K562 (cell line): ENCODE results near the gene TFDP1. TPM values are rescaled to one million over a fixed set of nuclear protein-coding genes. Genes with fewer than 3 reads are reported as not detected.

Source experiments
- ATAC-seq: fragments of 200-7000 bp; cut with Tn5 transposase; 3 replicates; pipeline ENCODE4 v1.9.1; 2020; ENCODE audit warnings: moderate library complexity
- BruUV-seq: library from RNA; stranded (reverse); fragments of 400-500 nt; replicated peaks from 2 replicates; lab custom pipeline; 2021; lab: Mats Ljungman, UMichigan
- CTCF ChIA-PET: fragments of 300-600 bp; formaldehyde crosslinking; extraction: SDS; loops from one replicate; lab custom pipeline; 2021; ENCODE audit warnings: low intra/inter-chr PET ratio; lab: Yijun Ruan, JAX
- POLR2A ChIA-PET: fragments of 300-600, 350-650 bp; sonication (Branson Sonifier 250); formaldehyde crosslinking; extraction: SDS; loops from one replicate; lab custom pipeline; 2021; ENCODE audit warnings: antibody characterized with exemption, inconsistent platforms; lab: Yijun Ruan, JAX
- DNase-seq, 4 experiments: peaks; one replicate each; pipeline versions ENCODE4 v3.0.0 to v3.0.0-alpha.2; 2011 to 2018; ENCODE audit warnings: low spot score in 3 of 4, mixed read lengths in 3 of 4; ENCODE audit errors: extremely low read depth in 1 of 4
- FAIRE-seq: peaks from 2 replicates; lab custom pipeline; 2011; peaks lifted over from hg19 to GRCh38; lab: Jason Lieb, UNC
- H2AFZ ChIP-seq: 2 replicates; pipeline ENCODE4 v1.6.0; 2011; ENCODE audit warnings: low read depth, low read length, control low read depth, inconsistent platforms
- H3K27ac ChIP-seq: fragments of 200-600 bp; 3 replicates; pipeline ENCODE4 v1.8.0; 2011; ENCODE audit warnings: low read depth, mild to moderate bottlenecking, control low read depth, inconsistent platforms, low read length, moderate library complexity, mixed read lengths; ENCODE audit errors: extremely low read depth
- H3K27me3 ChIP-seq, 2 experiments: fragments of 300-600 bp in 1 of 2; 2 replicates in 1 of 2; 3 replicates in 1 of 2; pipeline versions ENCODE4 v1.6.0 to v1.8.0; 2011; ENCODE audit warnings: inconsistent platforms in 2 of 2, low read length in 2 of 2, mild to moderate bottlenecking in 1 of 2, mixed read lengths in 1 of 2, moderate library complexity in 1 of 2; ENCODE audit not compliant: control insufficient read depth in 2 of 2, insufficient read depth in 2 of 2
- H3K36me3 ChIP-seq: fragments of 300-600 bp; 3 replicates; pipeline ENCODE4 v1.8.0; 2011; ENCODE audit warnings: mild to moderate bottlenecking, low read length, inconsistent platforms; ENCODE audit not compliant: control insufficient read depth, insufficient read depth
- H3K4me1 ChIP-seq, 2 experiments: fragments of 200-600 bp in 1 of 2; replicated peaks in 1 of 2; 2 replicates in 1 of 2; 3 replicates in 1 of 2; pipeline versions ENCODE4 v1.5.1 to v1.8.0; 2011; ENCODE audit warnings: inconsistent platforms in 2 of 2, low read length in 2 of 2, mild to moderate bottlenecking in 1 of 2, mixed read lengths in 1 of 2, moderate library complexity in 1 of 2; ENCODE audit not compliant: control insufficient read depth in 2 of 2, insufficient read depth in 2 of 2
- H3K4me2 ChIP-seq: 2 replicates; pipeline ENCODE4 v1.6.1; 2011; ENCODE audit warnings: low read length, control low read depth, inconsistent platforms, mixed read lengths; ENCODE audit not compliant: insufficient read depth
- H3K4me3 ChIP-seq: fragments of 200-600 bp; sonication (generic), shearing (Covaris generic); 2 replicates; pipeline ENCODE4 v1.5.1; 2016; ENCODE audit warnings: control low read depth, inconsistent platforms
- H3K79me2 ChIP-seq: fragments of 200-600 bp; 3 replicates; pipeline ENCODE4 v1.8.0; 2011; ENCODE audit warnings: low read length, inconsistent platforms; ENCODE audit not compliant: control insufficient read depth, insufficient read depth
- H3K9ac ChIP-seq, 2 experiments: 2 replicates each; pipeline versions ENCODE4 v1.6.0 to v1.6.1; 2011; ENCODE audit warnings: low read depth in 2 of 2, low read length in 2 of 2, control low read depth in 1 of 2, inconsistent platforms in 1 of 2, mild to moderate bottlenecking in 1 of 2, mixed read lengths in 1 of 2; ENCODE audit not compliant: insufficient read depth in 1 of 2
- H3K9me1 ChIP-seq: one replicate; pipeline ENCODE4 v1.6.0; 2011; ENCODE audit warnings: inconsistent platforms, mild to moderate bottlenecking, low read length, moderate library complexity; ENCODE audit not compliant: control insufficient read depth, insufficient read depth
- H3K9me3 ChIP-seq: replicated peaks from 2 replicates; pipeline ENCODE4 v1.5.1; 2011; ENCODE audit warnings: low read depth, low read length, inconsistent platforms; ENCODE audit not compliant: control insufficient read depth, insufficient read depth
- H4K20me1 ChIP-seq: replicated peaks from 2 replicates; pipeline ENCODE4 v1.6.1; 2011; ENCODE audit warnings: low read length, inconsistent platforms, mixed read lengths; ENCODE audit not compliant: control insufficient read depth, insufficient read depth
- SIN3A ChIP-seq, 2 experiments: fragments of 150-350 bp in 1 of 2; IDR thresholded peaks; 2 replicates each; pipeline ENCODE4 v1.6.1; 2011 to 2016; ENCODE audit warnings: borderline replicate concordance in 2 of 2, low read depth in 2 of 2, low read length in 2 of 2, mild to moderate bottlenecking in 2 of 2, moderate library complexity in 2 of 2; ENCODE audit not compliant: control insufficient read depth in 1 of 2
- TEAD2 ChIP-seq: fragments of 450-650 bp; IDR thresholded peaks from 2 replicates; pipeline ENCODE4 v1.6.1; 2016; ENCODE audit warnings: missing genetic modification characterization, control low read depth, missing compliant biosample characterization
- ZBTB9 ChIP-seq: fragments of 450-650 bp; formaldehyde crosslinking; IDR thresholded peaks from 2 replicates; pipeline ENCODE4 v1.4.0; 2020; ENCODE audit warnings: mild to moderate bottlenecking, moderate library complexity
- ZKSCAN1 ChIP-seq: fragments of 150-350 bp; IDR thresholded peaks from 2 replicates; pipeline ENCODE4 v1.6.1; 2016; ENCODE audit warnings: low read depth, low read length
- WGBS: fragments of 100-300 bp; shearing (Covaris generic); methylation state at CpG from one replicate; pipeline ENCODE4 v1.1.6; 2016; ENCODE audit warnings: low coverage, mixed read lengths; ENCODE audit not compliant: insufficient coverage; ENCODE audit errors: missing lambda C conversion rate; 5-methylcytosine and 5-hydroxymethylcytosine counted together
- in situ Hi-C: fragments of 300-500 bp; cut with MboI; formaldehyde crosslinking; loops from 4 replicates; pipeline ENCODE4 v1.15.0; 2018; ENCODE audit warnings: inconsistent platforms, mixed read lengths
- intact Hi-C: fragments of 100-400 bp; cut with micrococcal nuclease; formaldehyde crosslinking; loops from 2 replicates; pipeline ENCODE4 v1.14.2; 2022
- polyA plus RNA-seq, 8 experiments: library from polyadenylated mRNA; depleted of rRNA in 4 of 8; stranded (reverse) in 5 of 8; unstranded in 3 of 8; fragments of >200 nt; fragmentation: Nextera tagmentation in 2 of 8; fragmentation: Illumina TruSeq in 1 of 8; extraction: Ambion mirVana in 2 of 8; extraction: Trizol in 1 of 8; gene quantifications; 2 replicates each; pipeline versions ENCODE4 v1.2.1 to v1.2.3, GENCODE V29; 2011 to 2014; ENCODE audit warnings: inconsistent platforms in 1 of 8, missing spikeins in 1 of 8
- total RNA-seq, 7 experiments: library from RNA; depleted of rRNA in 6 of 7; stranded (reverse); fragments of >200 nt in 6 of 7; fragmentation: Illumina TruSeq in 2 of 7; extraction: Trizol in 2 of 7; gene quantifications; 2 replicates each; pipeline versions ENCODE4 v1.2.1 to v1.2.3, GENCODE V29; 2011 to 2021; ENCODE audit warnings: low replicate concordance in 1 of 7
- TF ChIP-seq, protein P1 (sequence below): fragments of 250-450 bp; sonication (Bioruptor Pico); IDR thresholded peaks from 2 replicates; pipeline ENCODE4 v1.6.1; 2021; ENCODE audit warnings: mild to moderate bottlenecking

TFDP1 gene
- total and polyA plus RNA-seq, 9 of the 15 experiments (the other 6 are each of a cell fraction or from before 2014, with no cell fraction given): 33.8 to 145 (median 69.1) TPM

- in situ Hi-C loops: no loop called here
- Histone ChIP-seq H3K79me2 (peaks cover 14% of the 10 kb centered on the region; the same call in 2 of the 3 replicates), H3K9ac (no peak overlapping the region), H3K4me1 (peaks cover 0 to 35% of the 10 kb centered on the region in 2 experiments; a peak in 3 of 5 replicates), H3K4me3 (no peak overlapping the region), H4K20me1 (no peaks in the 10 kb centered on the region), H3K9me1 (no peaks in the 10 kb centered on the region), H3K27ac (no peak overlapping the region), H3K4me2 (no peak overlapping the region), H2AFZ (no peak overlapping the region), H3K36me3 (peaks cover 11% of the 10 kb centered on the region; the same call in 1 of the 3 replicates), H3K9me3 (no peaks in the 10 kb centered on the region; the same call in 1 of the 2 replicates), H3K27me3 (no peaks in the 10 kb centered on the region)
- WGBS: 89% methylated on average over 9 of the region's 10 CpGs
- intact Hi-C loops: no loop called here
- FAIRE-seq (no peak), ATAC-seq (no peak), DNase-seq (no peak)
- CTCF ChIA-PET: no interaction called here
- TF ChIP-seq ZKSCAN1 (no peak), SIN3A (IDR thresholded peaks at IDR 0.05; ENCODE audit: borderline replicate concordance in 2 of 2, control insufficient read depth in 1 of 2, low read depth in 2 of 2, low read length in 2 of 2) (no peak), ZBTB9 (CRISPR knock-in tag) (no peak), TEAD2 (tag) (no peak)
- TF ChIP-seq, protein P1, sequence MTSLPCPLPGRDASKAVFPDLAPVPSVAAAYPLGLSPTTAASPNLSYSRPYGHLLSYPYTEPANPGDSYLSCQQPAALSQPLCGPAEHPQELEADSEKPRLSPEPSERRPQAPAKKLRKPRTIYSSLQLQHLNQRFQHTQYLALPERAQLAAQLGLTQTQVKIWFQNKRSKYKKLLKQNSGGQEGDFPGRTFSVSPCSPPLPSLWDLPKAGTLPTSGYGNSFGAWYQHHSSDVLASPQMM (CRISPR knock-in tag): no peak
- no TSS peak for BruUV-seq
- POLR2A ChIA-PET: interaction anchor here (0.7 kb wide), 2 partner anchors 57 to 932 kb away, joined by 3 to 4 read pairs; no protein-coding TSS in a partner anchor
These were observed 39.7 kb upstream of the TFDP1 start for GRCh38 chr13:113544896-113545295.
